ENCODE results near the gene SLC30A4.
A peak's percentile ranks its signal among the peaks of the same experiment; 100 is the strongest.

Gene SLC30A4

GRCh38 chr15:45449395-45449794 lies 73.2 kb downstream of the SLC30A4 start:
- DNase-seq: no peak

- no peak for DNase-seq
Measured at GRCh38 chr15:45448066-45448915, 74.3 kb downstream of the SLC30A4 start.

- no peak for DNase-seq
Measured at GRCh38 chr15:45443645-45444044, 78.9 kb downstream of the SLC30A4 start.

- no peak for DNase-seq
Measured at GRCh38 chr15:45442507-45443135, 79.9 kb downstream of the SLC30A4 start.

- no peak for DNase-seq
Measured at GRCh38 chr15:45441686-45442085, 80.9 kb downstream of the SLC30A4 start.

- DNase-seq: no peak
Measured at GRCh38 chr15:45441036-45441435, 81.5 kb downstream of the SLC30A4 start.

- DNase-seq: no peak
Measured at GRCh38 chr15:45439521-45440260, 82.9 kb downstream of the SLC30A4 start.

GRCh38 chr15:45435124-45435903 lies 87.2 kb downstream of the SLC30A4 start:
- DNase-seq: no peak

- no peak for DNase-seq
Measured at GRCh38 chr15:45434078-45434567, 88.4 kb downstream of the SLC30A4 start.

- no peak for DNase-seq
Measured at GRCh38 chr15:45431511-45431910, 91.0 kb downstream of the SLC30A4 start.

GRCh38 chr15:45429941-45430792 lies 92.4 kb downstream of the SLC30A4 start:
- DNase-seq: peak; percentile 68 to 81 (median 76)
